Esophagus squamous epithelium (tissue), 4 donors: ENCODE measurements around the gene CXCR6.

ENCODE experiments used
- CTCF ChIP-seq, 6 experiments: fragments of 450-650 bp in 4 of 6; fragments of 200-600 bp in 2 of 6; sonication (generic) in 2 of 6; IDR thresholded peaks; one replicate each; pipeline ENCODE4 v1.5.1; 2016 to 2019; ENCODE audit warnings: antibody characterized with exemption in 6 of 6, mild to moderate bottlenecking in 4 of 6, moderate library complexity in 4 of 6
- POLR2A ChIP-seq, 4 donors: fragments of 450-650 bp; IDR thresholded peaks; one replicate each; pipeline ENCODE4 v1.6.1; 2017; ENCODE audit warnings: antibody characterized with exemption in 4 of 4, mild to moderate bottlenecking in 4 of 4, moderate library complexity in 3 of 4

GRCh38 chr3:45923755-45924154 lies 19.5 kb upstream of the CXCR6 start:
- TF ChIP-seq POLR2A (IDR thresholded peaks at IDR 0.05) (no peak), CTCF (IDR thresholded peaks at IDR 0.05) (no peak)
